H1 (cell line): ENCODE results near the gene CLEC1A. TPM values are rescaled to one million over a fixed set of nuclear protein-coding genes. Genes with fewer than 3 reads are reported as not detected.

Experiments used
- CTCF ChIA-PET: fragments of 300-600 bp; sonication (Branson Sonifier 250); formaldehyde crosslinking; loops from one replicate; lab custom pipeline; 2021; ENCODE audit not compliant: partially characterized antibody; lab: Charles Lee
- POLR2A ChIA-PET: fragments of 300-600 bp; sonication (Branson Sonifier 250); formaldehyde crosslinking; loops from one replicate; lab custom pipeline; 2021; ENCODE audit warnings: inconsistent platforms; ENCODE audit not compliant: partially characterized antibody; lab: Charles Lee
- DNase-seq, 2 experiments: peaks; one replicate each; pipeline versions ENCODE4 v3.0.0 to v3.0.0-alpha.2; 2010 to 2022; ENCODE audit warnings: low spot score in 2 of 2, low read depth in 1 of 2, mixed read lengths in 1 of 2
- FAIRE-seq: peaks from 2 replicates; lab custom pipeline; 2011; peaks lifted over from hg19 to GRCh38; lab: Jason Lieb, UNC
- H2AFZ ChIP-seq: 2 replicates; pipeline ENCODE4 v1.8.1; 2012; ENCODE audit warnings: low read length, inconsistent platforms
- H2AK5ac ChIP-seq: 2 replicates; pipeline ENCODE4 v1.6.1; 2013; ENCODE audit warnings: low read depth, low read length
- H2BK120ac ChIP-seq: replicated peaks from 2 replicates; pipeline ENCODE3; 2013; ENCODE audit warnings: low read depth, low read length, inconsistent platforms
- H2BK12ac ChIP-seq: 2 replicates; pipeline ENCODE4 v1.6.1; 2013; ENCODE audit warnings: low read depth, low read length
- H2BK15ac ChIP-seq: 2 replicates; pipeline ENCODE4 v1.6.1; 2013; ENCODE audit warnings: low read length
- H2BK20ac ChIP-seq: 2 replicates; pipeline ENCODE4 v1.6.1; 2013; ENCODE audit warnings: low read length
- H2BK5ac ChIP-seq: 2 replicates; pipeline ENCODE4 v1.6.1; 2013; ENCODE audit warnings: low read depth, low read length
- H3K14ac ChIP-seq: 2 replicates; pipeline ENCODE4 v1.6.1; 2013; ENCODE audit warnings: inconsistent platforms; ENCODE audit not compliant: insufficient read length
- H3K18ac ChIP-seq: 2 replicates; pipeline ENCODE4 v1.6.1; 2013; ENCODE audit warnings: low read length; ENCODE audit errors: extremely low read depth
- H3K23ac ChIP-seq: 2 replicates; pipeline ENCODE4 v1.6.1; 2013; ENCODE audit warnings: inconsistent platforms; ENCODE audit not compliant: insufficient read length
- H3K23me2 ChIP-seq: 2 replicates; pipeline ENCODE4 v1.6.1; 2013; ENCODE audit warnings: low read depth, low read length
- H3K27ac ChIP-seq: 2 replicates; pipeline ENCODE4 v1.6.1; 2011; ENCODE audit warnings: low read depth, low read length, inconsistent platforms
- H3K27me3 ChIP-seq, 4 experiments: replicated peaks in 1 of 4; 1 replicate in 1 of 4; 2 replicates in 3 of 4; pipeline versions ENCODE4 v1.6.1 to v1.8.1; 2011 to 2013; ENCODE audit warnings: low read length in 3 of 4, mild to moderate bottlenecking in 3 of 4, inconsistent platforms in 2 of 4, mixed read lengths in 2 of 4, moderate library complexity in 1 of 4; ENCODE audit not compliant: control insufficient read depth in 3 of 4, insufficient read depth in 3 of 4; ENCODE audit errors: extremely low read depth in 1 of 4
- H3K36me3 ChIP-seq, 4 experiments: 2 replicates each; pipeline versions ENCODE4 v1.6.1 to v1.8.1; 2011 to 2013; ENCODE audit warnings: mild to moderate bottlenecking in 4 of 4, low read length in 3 of 4, moderate library complexity in 2 of 4, control low read depth in 1 of 4, inconsistent platforms in 1 of 4; ENCODE audit not compliant: insufficient read depth in 4 of 4, control insufficient read depth in 2 of 4
- H3K4ac ChIP-seq: replicated peaks from 2 replicates; pipeline ENCODE3; 2013; ENCODE audit warnings: low read length, low read depth, mixed read lengths, inconsistent platforms; ENCODE audit not compliant: insufficient read length
- H3K4me1 ChIP-seq, 4 experiments: replicated peaks in 1 of 4; 1 replicate in 1 of 4; 2 replicates in 3 of 4; pipeline versions ENCODE4 v1.6.1 to v1.8.1; 2011 to 2013; ENCODE audit warnings: low read length in 3 of 4, inconsistent platforms in 2 of 4, mixed read lengths in 1 of 4; ENCODE audit not compliant: insufficient read depth in 4 of 4, control insufficient read depth in 3 of 4
- H3K4me2 ChIP-seq, 2 experiments: 2 replicates each; pipeline versions ENCODE4 v1.6.1 to v1.8.1; 2011 to 2013; ENCODE audit warnings: low read depth in 2 of 2, low read length in 2 of 2, control low read depth in 1 of 2, inconsistent platforms in 1 of 2, mild to moderate bottlenecking in 1 of 2; ENCODE audit not compliant: insufficient read depth in 1 of 2
- H3K4me3 ChIP-seq, 4 experiments: fragments of 200-600, 300-600 bp in 1 of 4; sonication (generic), shearing (Covaris generic), sonication (Bioruptor Twin) in 1 of 4; 2 replicates each; pipeline versions ENCODE4 v1.5.1 to v1.8.1; 2011 to 2016; ENCODE audit warnings: low read length in 4 of 4, low read depth in 3 of 4, control low read depth in 2 of 4, inconsistent platforms in 2 of 4, mild to moderate bottlenecking in 2 of 4, mixed read lengths in 1 of 4, moderate library complexity in 1 of 4; ENCODE audit not compliant: insufficient read depth in 2 of 4; ENCODE audit errors: extremely low read depth in 1 of 4
- H3K56ac ChIP-seq: replicated peaks from 2 replicates; pipeline ENCODE3; 2013; ENCODE audit warnings: low read depth, mild to moderate bottlenecking, mixed read lengths, low read length, inconsistent platforms; ENCODE audit not compliant: insufficient read length
- H3K79me1 ChIP-seq: 2 replicates; pipeline ENCODE4 v1.6.1; 2013; ENCODE audit warnings: low read depth, low read length, control low read depth
- H3K79me2 ChIP-seq, 2 experiments: 2 replicates each; pipeline versions ENCODE4 v1.6.1 to v1.8.1; 2012 to 2013; ENCODE audit warnings: low read length in 2 of 2, mild to moderate bottlenecking in 2 of 2, inconsistent platforms in 1 of 2; ENCODE audit not compliant: insufficient read depth in 2 of 2, control insufficient read depth in 1 of 2
- H3K9ac ChIP-seq, 4 experiments: replicated peaks in 1 of 4; 1 replicate in 1 of 4; 2 replicates in 3 of 4; pipeline versions ENCODE4 v1.6.1 to v1.8.1; 2011 to 2013; ENCODE audit warnings: low read depth in 3 of 4, low read length in 3 of 4, control low read depth in 2 of 4, mild to moderate bottlenecking in 2 of 4, moderate library complexity in 2 of 4, inconsistent platforms in 1 of 4; ENCODE audit errors: extremely low read depth in 1 of 4
- H3K9me3 ChIP-seq, 2 experiments: 2 replicates each; pipeline versions ENCODE4 v1.6.1 to v1.8.1; 2012 to 2013; ENCODE audit warnings: mild to moderate bottlenecking in 2 of 2, moderate library complexity in 2 of 2, control low read depth in 1 of 2, inconsistent platforms in 1 of 2, low read depth in 1 of 2, low read length in 1 of 2, mixed read lengths in 1 of 2; ENCODE audit not compliant: insufficient read depth in 2 of 2
- H4K20me1 ChIP-seq, 2 experiments: replicated peaks in 1 of 2; 2 replicates each; pipeline versions ENCODE3 to v1.8.1; 2011 to 2013; ENCODE audit warnings: inconsistent platforms in 2 of 2, low read length in 2 of 2, mild to moderate bottlenecking in 1 of 2; ENCODE audit not compliant: insufficient read depth in 2 of 2, control insufficient read depth in 1 of 2
- H4K5ac ChIP-seq: 2 replicates; pipeline ENCODE4 v1.6.1; 2013; ENCODE audit warnings: low read length, low read depth, mixed read lengths, inconsistent platforms; ENCODE audit not compliant: insufficient read length
- H4K8ac ChIP-seq: 2 replicates; pipeline ENCODE4 v1.8.0; 2013; ENCODE audit warnings: mild to moderate bottlenecking, moderate library complexity, low read length, inconsistent platforms; ENCODE audit not compliant: insufficient read depth; ENCODE audit errors: extremely low read depth
- H4K91ac ChIP-seq: replicated peaks from 2 replicates; pipeline ENCODE3; 2013; ENCODE audit warnings: low read length, mixed read lengths, inconsistent platforms; ENCODE audit not compliant: insufficient read length
- JUN ChIP-seq: IDR thresholded peaks from 2 replicates; pipeline ENCODE4 v1.6.1; 2011; ENCODE audit warnings: low read depth, mild to moderate bottlenecking, improper control_type of control experiment, low read length
- NANOG ChIP-seq: IDR thresholded peaks from 2 replicates; pipeline ENCODE4 v1.6.1; 2011; ENCODE audit warnings: low read length, low read depth, mild to moderate bottlenecking, inconsistent platforms; ENCODE audit not compliant: insufficient read depth, poor library complexity, severe bottlenecking
- NRF1 ChIP-seq: IDR thresholded peaks from 2 replicates; pipeline ENCODE4 v1.6.1; 2011; ENCODE audit warnings: mild to moderate bottlenecking, low read depth, low read length, improper control_type of control experiment
- SIRT6 ChIP-seq: IDR thresholded peaks from one replicate; pipeline ENCODE4 v1.7.1; 2012; ENCODE audit warnings: low read length, inconsistent platforms
- SP4 ChIP-seq: IDR thresholded peaks from 2 replicates; pipeline ENCODE4 v1.6.1; 2012; ENCODE audit warnings: low read length, inconsistent platforms
- SRF ChIP-seq: IDR thresholded peaks from 2 replicates; pipeline ENCODE4 v1.6.1; 2011; ENCODE audit warnings: mild to moderate bottlenecking, low read depth, low read length, moderate library complexity
- WGBS, 2 experiments: shearing (Covaris generic) in 1 of 2; methylation state at CpG; one replicate each; pipeline versions ENCODE4 v1.1.6 to v1.1.7; 2013 to 2015; ENCODE audit warnings: low lambda C conversion rate in 2 of 2, mixed read lengths in 2 of 2, inconsistent platforms in 1 of 2, low coverage in 1 of 2, missing lambda C conversion rate in 1 of 2; ENCODE audit not compliant: insufficient replicate concordance in 2 of 2, insufficient coverage in 1 of 2, insufficient read length in 1 of 2; ENCODE audit errors: extremely low coverage in 1 of 2, missing lambda C conversion rate in 1 of 2; 5-methylcytosine and 5-hydroxymethylcytosine counted together
- polyA plus RNA-seq, 7 experiments: library from polyadenylated mRNA; depleted of rRNA in 3 of 7; stranded (reverse) in 5 of 7; unstranded in 2 of 7; fragments of >200 nt in 5 of 7; fragments of 200-250 nt in 2 of 7; gene quantifications; 1 replicate in 5 of 7; 2 replicates in 1 of 7; 4 replicates in 1 of 7; pipeline versions ENCODE4 v1.2.1 to v1.2.3, GENCODE V29; 2011 to 2013; ENCODE audit warnings: missing spikeins in 2 of 7, mixed read lengths in 2 of 7
- total RNA-seq: library from RNA; stranded (reverse); fragmentation: NEBNext Ultra II Directional; extraction: Animal tissue kit (Norgen Biotek cat#: 25700); gene quantifications from 2 replicates; pipeline ENCODE4 v1.2.1, GENCODE V29; 2021
- TF ChIP-seq, protein P1 (sequence below): IDR thresholded peaks from 2 replicates; pipeline ENCODE4 v1.6.1; 2011; ENCODE audit warnings: low read depth, mild to moderate bottlenecking, low read length; ENCODE audit not compliant: insufficient read depth
- TF ChIP-seq, protein P2 (sequence below): IDR thresholded peaks from 2 replicates; pipeline ENCODE4 v1.6.1; 2012; ENCODE audit warnings: inconsistent platforms

CLEC1A gene
- total and polyA plus RNA-seq, 2 of the 8 experiments (the other 6 are each of a cell fraction or from before 2014, with no cell fraction given), result 0.20 TPM; not detected in 1

DNA sequence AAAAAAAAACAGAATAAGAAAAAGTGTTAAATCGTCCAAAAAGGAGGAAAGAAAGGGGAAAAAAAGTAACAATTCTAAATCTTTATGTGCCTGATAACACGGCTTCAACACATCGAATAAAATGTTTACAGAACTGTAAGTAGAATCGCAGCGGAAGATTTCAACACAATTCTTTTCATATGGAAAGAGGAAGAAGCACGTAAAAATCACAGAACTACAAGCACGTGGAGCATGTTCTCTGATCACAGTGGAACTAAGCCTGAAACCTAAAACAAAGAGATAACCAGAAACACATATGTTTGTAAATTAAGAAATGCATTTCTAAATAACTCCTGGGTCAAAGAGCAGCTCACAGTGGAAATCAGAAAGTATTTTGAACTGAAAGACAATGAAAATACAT, 22.5 kb upstream of the CLEC1A start:
- Histone ChIP-seq H4K8ac (no peak overlapping the region), H2BK120ac (no peak overlapping the region), H3K23me2 (no peaks in the 10 kb centered on the region), H2AFZ (0 out of 2 replicates have a peak overlapping the region, but pooled peaks have one; percentile 22), H3K9me3 (no peaks in the 10 kb centered on the region), H2BK15ac (no peak overlapping the region), H3K79me2 (no peaks in the 10 kb centered on the region), H4K91ac (no peak overlapping the region), H3K4ac (no peak overlapping the region), H4K20me1 (no peaks in the 10 kb centered on the region), H3K79me1 (no peaks in the 10 kb centered on the region), H3K9ac (no peak overlapping the region), H2BK5ac (no peak overlapping the region), H3K4me2 (no peak overlapping the region), H3K4me3 (no peak overlapping the region), H2BK20ac (no peak overlapping the region), H3K23ac (no peak overlapping the region), H2BK12ac (no peak overlapping the region), H4K5ac (no peak overlapping the region), H3K36me3 (no peaks in the 10 kb centered on the region), H3K18ac (no peak overlapping the region), H3K4me1 (no peaks in the 10 kb centered on the region), H3K27ac (no peak overlapping the region), H3K56ac (no peak overlapping the region), H2AK5ac (no peak overlapping the region), H3K14ac (no peak overlapping the region), H3K27me3 (no peaks in the 10 kb centered on the region)
- 89% methylated on average over 7 of the region's 7 CpGs; no CpG with 5 or more reads in 1 of the 2 experiments for WGBS, 2 experiments
- DNase-seq (no peak), FAIRE-seq (no peak)
- ChIA-PET POLR2A (no interaction called here), CTCF (no interaction called here)
- TF ChIP-seq NRF1, result no peak
- TF ChIP-seq, protein P1, sequence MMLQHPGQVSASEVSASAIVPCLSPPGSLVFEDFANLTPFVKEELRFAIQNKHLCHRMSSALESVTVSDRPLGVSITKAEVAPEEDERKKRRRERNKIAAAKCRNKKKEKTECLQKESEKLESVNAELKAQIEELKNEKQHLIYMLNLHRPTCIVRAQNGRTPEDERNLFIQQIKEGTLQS, result no peak
- TF ChIP-seq NANOG, result no peak
- TF ChIP-seq JUN, result no peak
- no peak for TF ChIP-seq SIRT6
- no peak for TF ChIP-seq SRF
- no peak for TF ChIP-seq SP4
- TF ChIP-seq, protein P2, sequence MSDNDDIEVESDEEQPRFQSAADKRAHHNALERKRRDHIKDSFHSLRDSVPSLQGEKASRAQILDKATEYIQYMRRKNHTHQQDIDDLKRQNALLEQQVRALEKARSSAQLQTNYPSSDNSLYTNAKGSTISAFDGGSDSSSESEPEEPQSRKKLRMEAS, result no peak
